Ovary (tissue), 9 donors: Measurements from ENCODE around the gene RPUSD3. TPM values are rescaled to one million over a fixed set of nuclear protein-coding genes. Genes with fewer than 3 reads are reported as not detected.

ENCODE experiments used
- DNase-seq, 5 donors: peaks; one replicate each; pipeline ENCODE4 v3.0.0-alpha.2; 2019 to 2020
- H3K27ac ChIP-seq, 2 donors: fragments of 200-600 bp; one replicate each; pipeline versions ENCODE4 v1.5.1 to v1.8.0; 2019 to 2022
- H3K27me3 ChIP-seq: fragments of 200-600 bp; one replicate; pipeline ENCODE4 v1.8.0; 2022
- H3K36me3 ChIP-seq: fragments of 200-600 bp; sonication (generic); one replicate; pipeline ENCODE4 v1.5.1; 2019
- H3K4me1 ChIP-seq: one replicate; pipeline ENCODE4 v1.8.1; 2013; ENCODE audit warnings: mild to moderate bottlenecking, moderate library complexity; ENCODE audit not compliant: insufficient read depth
- H3K4me3 ChIP-seq: fragments of 200-600 bp; sonication (generic); one replicate; pipeline ENCODE4 v1.5.1; 2017
- H3K9me3 ChIP-seq, 2 donors: fragments of 200-600 bp in 1 of 2; sonication (generic) in 1 of 2; one replicate each; pipeline versions ENCODE4 v1.5.1 to v1.8.1; 2013 to 2019; ENCODE audit warnings: mild to moderate bottlenecking in 1 of 2, moderate library complexity in 1 of 2
- EP300 ChIP-seq: sonication (generic); formaldehyde crosslinking; IDR thresholded peaks from one replicate; pipeline ENCODE4 v1.6.1; 2017; ENCODE audit warnings: antibody characterized with exemption
- POLR2A ChIP-seq: fragments of 450-650 bp; IDR thresholded peaks from one replicate; pipeline ENCODE4 v1.6.1; 2017; ENCODE audit warnings: antibody characterized with exemption, mild to moderate bottlenecking, moderate library complexity
- WGBS, 3 donors: extraction: QIAGEN DNeasy Blood & Tissue Kit in 1 of 3; methylation state at CpG; one replicate each; pipeline versions ENCODE4 v1.1.5 to v1.1.7; 2013 to 2017; 5-methylcytosine and 5-hydroxymethylcytosine counted together
- intact Hi-C, 4 donors: fragments of 100-400 bp; cut with DNase I; formaldehyde crosslinking; loops; one replicate each; pipeline versions ENCODE4 v1.11.0 to v1.15.1; 2022 to 2023
- polyA plus RNA-seq, 2 donors: library from polyadenylated mRNA; stranded (reverse); fragments of 200-250 nt in 1 of 2; fragments of 350-450 nt in 1 of 2; fragmentation: Illumina TruSeq in 1 of 2; extraction: RNeasy Lipid Tissue Mini Kit (QIAGEN cat#74804) in 1 of 2; gene quantifications; one replicate each; pipeline ENCODE4 v1.2.3, GENCODE V29; 2013 to 2014
- total RNA-seq, 7 donors: library from RNA; depleted of rRNA in 2 of 7; stranded (reverse); fragments of >200 nt in 2 of 7; fragmentation: NEBNext Ultra II Directional in 3 of 7; extraction: Animal tissue kit (Norgen Biotek cat#: 25700) in 3 of 7; gene quantifications; one replicate each; pipeline versions ENCODE4 v1.1.0 to v1.2.4, GENCODE V29; 2016 to 2023
- TF ChIP-seq, protein P1 (sequence below), 3 donors: fragments of 450-650 bp in 2 of 3; fragments of 200-600 bp in 1 of 3; IDR thresholded peaks; one replicate each; pipeline versions ENCODE4 v1.5.1 to v1.8.0; 2016 to 2022; ENCODE audit warnings: antibody characterized with exemption in 3 of 3, mild to moderate bottlenecking in 1 of 3
- donor health status: DM: no; HTN: no; CAD: no; lungs with moderate emphysema.
- donor health status: DM: no; HTN: no; CAD: no.
- donor health status: Bipolar disorder and iron deficiency.
- donor health status: DM: yes; HTN: yes; CAD: no.
- donor health status: DM: no; HTN: no; CAD: no.
- donor health status: DM: yes; HTN: yes; CAD: no.

The RPUSD3 gene
- total and polyA plus RNA-seq, 9 donors, result 19.4 to 32.2 (median 26.8) TPM

- Histone ChIP-seq H3K4me1 (no peaks in the 10 kb centered on the region), H3K9me3 (no peaks in the 10 kb centered on the region), H3K36me3 (no peaks in the 10 kb centered on the region), H3K4me3 (no peak overlapping the region), H3K27me3 (no peaks in the 10 kb centered on the region), H3K27ac (no peak overlapping the region)
- TF ChIP-seq, protein P1, sequence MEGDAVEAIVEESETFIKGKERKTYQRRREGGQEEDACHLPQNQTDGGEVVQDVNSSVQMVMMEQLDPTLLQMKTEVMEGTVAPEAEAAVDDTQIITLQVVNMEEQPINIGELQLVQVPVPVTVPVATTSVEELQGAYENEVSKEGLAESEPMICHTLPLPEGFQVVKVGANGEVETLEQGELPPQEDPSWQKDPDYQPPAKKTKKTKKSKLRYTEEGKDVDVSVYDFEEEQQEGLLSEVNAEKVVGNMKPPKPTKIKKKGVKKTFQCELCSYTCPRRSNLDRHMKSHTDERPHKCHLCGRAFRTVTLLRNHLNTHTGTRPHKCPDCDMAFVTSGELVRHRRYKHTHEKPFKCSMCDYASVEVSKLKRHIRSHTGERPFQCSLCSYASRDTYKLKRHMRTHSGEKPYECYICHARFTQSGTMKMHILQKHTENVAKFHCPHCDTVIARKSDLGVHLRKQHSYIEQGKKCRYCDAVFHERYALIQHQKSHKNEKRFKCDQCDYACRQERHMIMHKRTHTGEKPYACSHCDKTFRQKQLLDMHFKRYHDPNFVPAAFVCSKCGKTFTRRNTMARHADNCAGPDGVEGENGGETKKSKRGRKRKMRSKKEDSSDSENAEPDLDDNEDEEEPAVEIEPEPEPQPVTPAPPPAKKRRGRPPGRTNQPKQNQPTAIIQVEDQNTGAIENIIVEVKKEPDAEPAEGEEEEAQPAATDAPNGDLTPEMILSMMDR (IDR thresholded peaks at IDR 0.05), result no peak
- TF ChIP-seq POLR2A, result no peak
- no peak for TF ChIP-seq EP300
- intact Hi-C loops, result no loop called here
- 66 to 72% (median 66%) methylated on average over 11 of the region's 11 CpGs for WGBS, 3 donors
- no peak for DNase-seq
Measured at GRCh38 chr3:9884555-9885165, 40.9 kb upstream of the RPUSD3 start.

- WGBS, 3 donors, result 70 to 74% (median 72%) methylated on average over 7 of the region's 7 CpGs
- intact Hi-C loops, result no loop called here
- H3K27ac ChIP-seq, result no peak overlapping the region
- no peaks in the 10 kb centered on the region for H3K9me3 ChIP-seq
- no peaks in the 10 kb centered on the region for H3K4me1 ChIP-seq
- no peak for TF ChIP-seq POLR2A
- no peaks in the 10 kb centered on the region for H3K36me3 ChIP-seq
- no peaks in the 10 kb centered on the region for H3K27me3 ChIP-seq
- H3K4me3 ChIP-seq, result no peak overlapping the region
- no peak for DNase-seq
Measured at GRCh38 chr3:9883706-9884554, 40.1 kb upstream of the RPUSD3 start.

GRCh38 chr3:9881441-9881840 lies 37.6 kb upstream of the RPUSD3 start:
- Histone ChIP-seq H3K36me3 (no peaks in the 10 kb centered on the region), H3K27me3 (no peaks in the 10 kb centered on the region), H3K4me1 (no peaks in the 10 kb centered on the region), H3K4me3 (no peak overlapping the region), H3K9me3 (no peaks in the 10 kb centered on the region), H3K27ac (no peak overlapping the region)
- no peak for DNase-seq
- 86 to 89% (median 88%) methylated on average over 1 of the region's 1 CpG for WGBS, 3 donors
- no peak for TF ChIP-seq EP300
- TF ChIP-seq, protein P1 (IDR thresholded peaks at IDR 0.05), result no peak
- TF ChIP-seq POLR2A, result no peak
- intact Hi-C loops, result no loop called here

DNA sequence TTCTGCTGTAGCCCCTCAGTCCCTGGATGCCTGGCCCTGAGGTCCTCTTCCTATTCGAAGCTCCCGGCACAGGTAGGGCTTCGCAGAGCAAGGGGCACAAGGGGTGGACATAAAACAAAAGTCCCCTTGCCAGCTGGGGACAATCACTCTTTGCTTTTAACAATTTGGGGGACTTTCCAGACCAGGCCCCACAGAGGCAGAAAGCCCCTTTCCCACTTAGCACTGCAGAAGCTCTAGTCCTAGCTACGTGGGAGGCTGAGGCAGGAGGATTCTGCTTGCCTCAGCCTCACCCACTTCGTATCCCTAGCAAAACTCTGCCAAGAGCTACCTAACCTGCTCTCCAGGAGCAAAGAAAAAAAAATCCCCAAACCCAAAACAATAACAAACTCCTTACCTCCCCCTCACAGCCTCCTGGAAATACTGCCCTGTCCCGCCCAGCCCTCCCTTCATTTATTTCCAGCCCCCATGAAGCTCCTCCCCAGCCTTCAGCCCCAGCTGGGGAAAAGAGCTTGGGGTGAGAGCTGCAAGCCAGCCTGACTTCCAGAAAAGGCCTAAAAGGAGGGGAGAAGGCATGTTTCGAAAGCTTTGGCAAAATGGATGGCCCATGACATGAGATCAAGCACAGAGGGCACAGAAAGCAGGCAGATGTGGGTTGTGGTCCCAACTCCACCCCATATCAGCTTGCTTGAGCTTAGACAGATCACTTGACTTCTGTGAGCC lies 36.2 kb upstream of the RPUSD3 start, which contains the start of gene CIDEC:
Gene CIDEC (minus strand): TSS at position 424 of the 720 bp plus-strand sequence. CDS start 1,767 bp downstream, outside the sequence.
- Histone ChIP-seq H3K27me3 (no peaks in the 10 kb centered on the region), H3K4me3 (no peak within 1 kb of the TSS), H3K27ac (no peak within 1 kb of the TSS), H3K9me3 (no peaks in the 10 kb centered on the region), H3K4me1 (no peaks in the 10 kb centered on the region), H3K36me3 (no peaks in the 10 kb centered on the region)
- TF ChIP-seq EP300, result no peak
- TF ChIP-seq, protein P1 (IDR thresholded peaks at IDR 0.05), result no peak
- TF ChIP-seq POLR2A, result no peak
- DNase-seq, result no peak
- intact Hi-C loops, result no loop called here
- WGBS, 3 donors, result 71 to 82% (median 77%) methylated on average over 7 of the region's 7 CpGs
